PC-3 (cell line): ENCODE results near the gene TAF1C. TPM values are rescaled to one million over a fixed set of nuclear protein-coding genes. Genes with fewer than 3 reads are reported as not detected.

Experiments used
- ATAC-seq: fragments of 200-7000 bp; cut with Tn5 transposase; 2 replicates; pipeline ENCODE4 v1.9.1; 2020; ENCODE audit warnings: mild to moderate bottlenecking, moderate library complexity
- BruUV-seq: library from RNA; stranded (reverse); fragments of 400-500 nt; replicated peaks from 2 replicates; lab custom pipeline; 2021; lab: Mats Ljungman, UMichigan
- CTCF ChIA-PET: fragments of 300-600 bp; sonication (Branson Sonifier 250); formaldehyde crosslinking; loops from one replicate; lab custom pipeline; 2022; ENCODE audit warnings: antibody characterized with exemption; lab: Charles Lee
- POLR2A ChIA-PET: fragments of 300-600 bp; sonication (Branson Sonifier 250); formaldehyde crosslinking; loops from one replicate; lab custom pipeline; 2022; ENCODE audit warnings: antibody characterized with exemption; ENCODE audit not compliant: unreplicated experiment; lab: Charles Lee
- DNase-seq: peaks from one replicate; pipeline ENCODE4 v3.0.0-alpha.2; 2015
- H2AFZ ChIP-seq: fragments of 300-600 bp; sonication (generic); 2 replicates; pipeline ENCODE4 v1.6.0; 2016; ENCODE audit warnings: antibody characterized with exemption, low read length
- H3F3A ChIP-seq: fragments of 300-600 bp; sonication (generic); one replicate; pipeline ENCODE4 v1.6.0; 2017; ENCODE audit warnings: antibody characterized with exemption, low read length, control low read depth, mild to moderate bottlenecking; ENCODE audit not compliant: unreplicated experiment
- H3K27ac ChIP-seq: fragments of 300-600 bp; sonication (generic); 2 replicates; pipeline ENCODE4 v1.5.1; 2016; ENCODE audit warnings: mild to moderate bottlenecking, low read length
- H3K27me3 ChIP-seq: fragments of 300-600 bp; sonication (generic); 2 replicates; pipeline ENCODE4 v1.6.1; 2016; ENCODE audit warnings: low read length, mixed read lengths
- H3K36me3 ChIP-seq: fragments of 300-600 bp; sonication (generic); 2 replicates; pipeline ENCODE4 v1.6.1; 2016; ENCODE audit warnings: low read depth, mixed run types, low read length, mixed read lengths
- H3K4me1 ChIP-seq: fragments of 300-600 bp; sonication (generic); 2 replicates; pipeline ENCODE4 v1.5.1; 2016; ENCODE audit warnings: low read length; ENCODE audit not compliant: insufficient read depth
- H3K4me2 ChIP-seq: fragments of 300-600 bp; sonication (generic); 2 replicates; pipeline ENCODE4 v1.6.0; 2016; ENCODE audit warnings: low read length
- H3K4me3 ChIP-seq: fragments of 300-600 bp; sonication (generic); 2 replicates; pipeline ENCODE4 v1.5.1; 2016; ENCODE audit warnings: mild to moderate bottlenecking, low read length, mixed read lengths
- H3K79me2 ChIP-seq: fragments of 300-600 bp; sonication (generic); 2 replicates; pipeline ENCODE4 v1.6.1; 2017; ENCODE audit warnings: low read length, mixed read lengths
- H3K9ac ChIP-seq: fragments of 300-600 bp; sonication (generic); 2 replicates; pipeline ENCODE4 v1.6.0; 2016; ENCODE audit warnings: mild to moderate bottlenecking, low read length
- H3K9me2 ChIP-seq: fragments of 300-600 bp; sonication (generic); replicated peaks from 2 replicates; pipeline ENCODE4 v1.6.1; 2016; ENCODE audit warnings: mixed run types, low read length, mixed read lengths
- H3K9me3 ChIP-seq: fragments of 300-600 bp; sonication (generic); 2 replicates; pipeline ENCODE4 v1.6.1; 2016; ENCODE audit warnings: low read length, mixed read lengths
- H4K20me1 ChIP-seq: fragments of 300-600 bp; sonication (generic); 2 replicates; pipeline ENCODE4 v1.6.1; 2016; ENCODE audit warnings: low read length, mixed read lengths
- EZH2 ChIP-seq: fragments of 300-600 bp; sonication (generic); IDR thresholded peaks from one replicate; pipeline ENCODE4 v1.6.1; 2017; ENCODE audit warnings: antibody characterized with exemption, mild to moderate bottlenecking, low read length; ENCODE audit not compliant: unreplicated experiment
- EZH2phosphoT487 ChIP-seq: fragments of 300-600 bp; sonication (generic); IDR thresholded peaks from 2 replicates; pipeline ENCODE4 v1.6.1; 2018; ENCODE audit warnings: mild to moderate bottlenecking, antibody characterized with exemption, low read length, borderline replicate concordance
- intact Hi-C: fragments of 100-400 bp; cut with micrococcal nuclease; formaldehyde crosslinking; loops from 2 replicates; pipeline ENCODE4 v1.9.0; 2023
- total RNA-seq: library from RNA; depleted of rRNA; stranded (reverse); fragments of >200 nt; gene quantifications from 2 replicates; pipeline ENCODE4 v1.2.3, GENCODE V29; 2014
- TF ChIP-seq, protein P1 (sequence below): fragments of 300-600 bp; sonication (generic); conservative IDR thresholded peaks from 2 replicates; pipeline ENCODE4 v1.5.1; 2017; ENCODE audit warnings: antibody characterized with exemption, low read depth, mild to moderate bottlenecking, low read length

TAF1C gene
- total RNA-seq, 1 experiment from 2014 or later, result 21.8 TPM

DNA sequence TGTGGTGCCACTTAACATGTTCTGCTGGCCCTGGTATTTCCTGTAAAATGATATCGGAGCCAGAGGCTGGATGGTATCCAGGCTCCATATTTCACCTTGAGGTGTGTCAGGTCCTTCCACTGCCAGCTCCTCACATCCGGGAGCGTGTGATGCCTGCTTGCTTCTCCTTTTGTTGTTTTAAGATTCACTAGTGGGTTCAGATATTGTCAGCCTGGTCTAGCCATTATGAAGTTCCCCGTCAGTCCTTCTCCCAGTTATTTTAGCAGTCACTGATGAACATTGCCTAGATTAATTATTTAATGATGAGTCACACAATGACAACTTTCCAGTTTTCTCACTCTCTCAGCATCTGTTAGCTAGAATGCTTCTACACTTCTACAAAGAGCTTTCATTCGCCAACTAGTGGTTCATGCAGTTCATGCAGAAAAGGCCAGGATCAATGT lies 30.5 kb downstream of the TAF1C start:
- no TSS peak for BruUV-seq
- no peak overlapping the region for H3K4me3 ChIP-seq
- no peak overlapping the region for H3K27ac ChIP-seq
- no peaks in the 10 kb centered on the region for H4K20me1 ChIP-seq
- H3K9me2 ChIP-seq, result no peaks in the 10 kb centered on the region
- H3K4me2 ChIP-seq, result no peak overlapping the region
- no peaks in the 10 kb centered on the region for H3K36me3 ChIP-seq
- intact Hi-C loops, result no loop called here
- POLR2A ChIA-PET, result no interaction called here
- no peak overlapping the region for H2AFZ ChIP-seq
- no peaks in the 10 kb centered on the region for H3K79me2 ChIP-seq
- peak; percentile 25 for DNase-seq
- 0 out of 2 replicates have a peak, but pooled peaks cover 3% of the 10 kb centered on the region for H3K27me3 ChIP-seq
- no peak overlapping the region for H3K9ac ChIP-seq
- H3K9me3 ChIP-seq, result no peaks in the 10 kb centered on the region
- no peaks in the 10 kb centered on the region for H3K4me1 ChIP-seq
- peak; percentile 18; the same call in 1 of the 2 replicates for ATAC-seq
- no peak for TF ChIP-seq EZH2
- TF ChIP-seq, protein P1, sequence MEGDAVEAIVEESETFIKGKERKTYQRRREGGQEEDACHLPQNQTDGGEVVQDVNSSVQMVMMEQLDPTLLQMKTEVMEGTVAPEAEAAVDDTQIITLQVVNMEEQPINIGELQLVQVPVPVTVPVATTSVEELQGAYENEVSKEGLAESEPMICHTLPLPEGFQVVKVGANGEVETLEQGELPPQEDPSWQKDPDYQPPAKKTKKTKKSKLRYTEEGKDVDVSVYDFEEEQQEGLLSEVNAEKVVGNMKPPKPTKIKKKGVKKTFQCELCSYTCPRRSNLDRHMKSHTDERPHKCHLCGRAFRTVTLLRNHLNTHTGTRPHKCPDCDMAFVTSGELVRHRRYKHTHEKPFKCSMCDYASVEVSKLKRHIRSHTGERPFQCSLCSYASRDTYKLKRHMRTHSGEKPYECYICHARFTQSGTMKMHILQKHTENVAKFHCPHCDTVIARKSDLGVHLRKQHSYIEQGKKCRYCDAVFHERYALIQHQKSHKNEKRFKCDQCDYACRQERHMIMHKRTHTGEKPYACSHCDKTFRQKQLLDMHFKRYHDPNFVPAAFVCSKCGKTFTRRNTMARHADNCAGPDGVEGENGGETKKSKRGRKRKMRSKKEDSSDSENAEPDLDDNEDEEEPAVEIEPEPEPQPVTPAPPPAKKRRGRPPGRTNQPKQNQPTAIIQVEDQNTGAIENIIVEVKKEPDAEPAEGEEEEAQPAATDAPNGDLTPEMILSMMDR, result no peak; the same call in 1 of the 2 replicates
- TF ChIP-seq EZH2phosphoT487, result no peak
- CTCF ChIA-PET, result no interaction called here
- H3F3A ChIP-seq, result no peaks in the 10 kb centered on the region

GRCh38 chr16:84155771-84156170 lies 31.1 kb downstream of the TAF1C start:
- Histone ChIP-seq H3K4me2 (no peak overlapping the region), H3K79me2 (no peaks in the 10 kb centered on the region), H3K9me3 (no peaks in the 10 kb centered on the region), H3K4me3 (no peak overlapping the region), H3K27me3 (0 out of 2 replicates have a peak, but pooled peaks cover 3% of the 10 kb centered on the region), H4K20me1 (no peaks in the 10 kb centered on the region), H3K4me1 (no peaks in the 10 kb centered on the region), H3F3A (no peaks in the 10 kb centered on the region), H3K27ac (no peak overlapping the region), H2AFZ (no peak overlapping the region), H3K9me2 (no peaks in the 10 kb centered on the region), H3K36me3 (no peaks in the 10 kb centered on the region), H3K9ac (no peak overlapping the region)
- intact Hi-C loops, result no loop called here
- ChIA-PET CTCF (no interaction called here), POLR2A (no interaction called here)
- DNase-seq (no peak), ATAC-seq (no peak)
- no peak for TF ChIP-seq EZH2
- TF ChIP-seq EZH2phosphoT487, result no peak
- TF ChIP-seq, protein P1, result no peak
- BruUV-seq, result no TSS peak

DNA sequence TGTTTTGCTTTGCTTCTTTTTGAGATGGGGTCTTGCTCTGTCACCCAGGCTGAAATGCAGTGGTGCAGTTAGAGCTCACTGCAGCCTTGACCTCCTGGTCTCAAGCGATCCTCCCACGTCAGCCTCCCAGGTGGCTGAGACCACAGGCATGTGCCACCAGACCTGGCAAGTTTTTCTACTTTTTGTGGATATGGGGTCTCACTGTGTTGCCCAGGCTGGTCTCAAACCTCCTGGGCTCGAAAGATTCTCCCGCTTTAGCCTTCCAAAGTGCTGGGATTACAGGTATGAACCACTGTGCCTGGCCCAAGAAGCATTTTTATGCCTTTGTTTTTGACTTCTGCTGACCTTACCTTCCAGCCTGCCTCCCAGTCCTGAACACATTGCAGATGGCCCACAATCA lies 31.6 kb downstream of the TAF1C start:
- Histone ChIP-seq H3K9me3 (no peaks in the 10 kb centered on the region), H3K79me2 (no peaks in the 10 kb centered on the region), H3K9ac (no peak overlapping the region), H3K27ac (no peak overlapping the region), H3K9me2 (no peaks in the 10 kb centered on the region), H3K4me1 (no peaks in the 10 kb centered on the region), H3K4me2 (no peak overlapping the region), H2AFZ (no peak overlapping the region), H3K4me3 (no peak overlapping the region), H3K27me3 (0 out of 2 replicates have a peak, but pooled peaks cover 3% of the 10 kb centered on the region), H3K36me3 (no peaks in the 10 kb centered on the region), H4K20me1 (no peaks in the 10 kb centered on the region), H3F3A (no peaks in the 10 kb centered on the region)
- intact Hi-C loops, result no loop called here
- CTCF ChIA-PET, result no interaction called here
- TF ChIP-seq EZH2phosphoT487 (no peak), EZH2 (no peak)
- TF ChIP-seq, protein P1, result no peak
- ATAC-seq (no peak), DNase-seq (no peak)
- POLR2A ChIA-PET, result no interaction called here
- no TSS peak for BruUV-seq
